ENCODE measurements around the gene LEFTY1.

Gene LEFTY1

GRCh38 chr1:225914947-225915346, 26.0 kb upstream of the LEFTY1 start:
- no peak for DNase-seq

GRCh38 chr1:225914391-225914790, 25.4 kb upstream of the LEFTY1 start:
- no peak for DNase-seq

- peak; percentile 82 to 88 for DNase-seq
Measured at GRCh38 chr1:225911191-225912130, 22.5 kb upstream of the LEFTY1 start.

- no peak for DNase-seq
Measured at GRCh38 chr1:225909477-225909876, 20.5 kb upstream of the LEFTY1 start.

GRCh38 chr1:225908773-225909172, 19.8 kb upstream of the LEFTY1 start:
- DNase-seq: no peak

GRCh38 chr1:225908013-225908640, 19.2 kb upstream of the LEFTY1 start:
- no peak for DNase-seq

GRCh38 chr1:225907341-225907740, 18.4 kb upstream of the LEFTY1 start:
- DNase-seq: no peak

GRCh38 chr1:225906467-225906866, 17.5 kb upstream of the LEFTY1 start:
- DNase-seq: no peak

- no peak for DNase-seq
Measured at GRCh38 chr1:225903623-225904022, 14.7 kb upstream of the LEFTY1 start.

- no peak for DNase-seq
Measured at GRCh38 chr1:225899044-225899925, 10.3 kb upstream of the LEFTY1 start.

GRCh38 chr1:225897595-225898514, 8.9 kb upstream of the LEFTY1 start:
- peak in 1 of 2 experiments; percentile 40 for DNase-seq

GRCh38 chr1:225896937-225897549, 8.1 kb upstream of the LEFTY1 start:
- DNase-seq: peak; percentile 57 to 70

- DNase-seq: no peak
Measured at GRCh38 chr1:225896494-225896893, 7.5 kb upstream of the LEFTY1 start.

- DNase-seq: no peak
Measured at GRCh38 chr1:225892307-225892706, 3.4 kb upstream of the LEFTY1 start.

GRCh38 chr1:225891229-225891972, 2.5 kb upstream of the LEFTY1 start:
- no peak for DNase-seq

- DNase-seq: no peak
Measured at GRCh38 chr1:225890346-225891228, 1.6 kb upstream of the LEFTY1 start.

GRCh38 chr1:225889743-225890142, 797 bp upstream of the LEFTY1 start:
- no peak for DNase-seq

GRCh38 chr1:225888289-225888897, 553 bp downstream of the LEFTY1 start:
- no peak for DNase-seq
